GM12874 (cell line): ENCODE measurements around the gene FLAD1.

ENCODE experiments used
- CTCF ChIP-seq: IDR thresholded peaks from 2 replicates; pipeline ENCODE4 v1.5.1; 2011; ENCODE audit warnings: low read depth, mild to moderate bottlenecking, control low read depth, low read length, moderate library complexity; ENCODE audit not compliant: insufficient read depth

Gene FLAD1

GRCh38 chr1:155012776-155013602, 29.8 kb downstream of the FLAD1 start:
- no peak for TF ChIP-seq CTCF

GRCh38 chr1:155013632-155014031, 30.5 kb downstream of the FLAD1 start:
- no peak for TF ChIP-seq CTCF

- TF ChIP-seq CTCF: no peak
Measured at GRCh38 chr1:155014709-155015508, 31.8 kb downstream of the FLAD1 start.

- no peak for TF ChIP-seq CTCF
Measured at GRCh38 chr1:155015527-155016230, 32.5 kb downstream of the FLAD1 start.

GRCh38 chr1:155016231-155016831, 33.2 kb downstream of the FLAD1 start:
- no peak for TF ChIP-seq CTCF

- TF ChIP-seq CTCF: peak; percentile 100
Measured at GRCh38 chr1:155017041-155017945, 34.1 kb downstream of the FLAD1 start.
